Endothelial cell of umbilical vein (primary cell): ENCODE measurements around the gene RASGEF1C.

ENCODE experiments used
- CTCF ChIP-seq, 2 donors: IDR thresholded peaks; 1 replicate in 1 of 2; 2 replicates in 1 of 2; pipeline ENCODE4 v1.5.1; 2011; ENCODE audit warnings: low read length in 2 of 2, mild to moderate bottlenecking in 2 of 2, moderate library complexity in 2 of 2, control low read depth in 1 of 2, inconsistent platforms in 1 of 2, low read depth in 1 of 2; ENCODE audit not compliant: insufficient read depth in 1 of 2; ENCODE audit errors: extremely low read depth in 1 of 2
- EZH2 ChIP-seq: IDR thresholded peaks from 2 replicates; pipeline ENCODE4 v1.6.1; 2012; ENCODE audit warnings: borderline replicate concordance, low read depth, mild to moderate bottlenecking, moderate library complexity, low read length, inconsistent platforms; ENCODE audit not compliant: severe bottlenecking
- FOS ChIP-seq: IDR thresholded peaks from 2 replicates; pipeline ENCODE4 v1.6.1; 2011; ENCODE audit warnings: mild to moderate bottlenecking, low read length, moderate library complexity, borderline replicate concordance; ENCODE audit not compliant: insufficient read depth
- GATA2 ChIP-seq: IDR thresholded peaks from 2 replicates; pipeline ENCODE4 v1.7.0; 2011; ENCODE audit warnings: low read depth, mild to moderate bottlenecking, moderate library complexity, mixed read lengths, low read length; ENCODE audit not compliant: insufficient read length, insufficient read depth
- JUN ChIP-seq: IDR thresholded peaks from 2 replicates; pipeline ENCODE4 v1.6.1; 2011; ENCODE audit warnings: borderline replicate concordance, low read depth; ENCODE audit not compliant: insufficient read length, insufficient read depth
- MAX ChIP-seq: IDR thresholded peaks from 2 replicates; pipeline ENCODE4 v1.6.1; 2011; ENCODE audit not compliant: insufficient read depth, insufficient read length
- MYC ChIP-seq: IDR thresholded peaks from one replicate; pipeline ENCODE4 v1.6.1; 2011; ENCODE audit warnings: mild to moderate bottlenecking, low read depth, low read length
- POLR2A ChIP-seq: IDR thresholded peaks from 2 replicates; pipeline ENCODE4 v1.6.1; 2012; ENCODE audit warnings: low read depth, mild to moderate bottlenecking, control low read depth, low read length
- POLR2AphosphoS5 ChIP-seq: IDR thresholded peaks from 2 replicates; pipeline ENCODE4 v1.6.1; 2012; ENCODE audit warnings: low read depth, mild to moderate bottlenecking, control low read depth, low read length, moderate library complexity; ENCODE audit not compliant: insufficient read depth

GRCh38 chr5:180093651-180094382, 115.2 kb downstream of the RASGEF1C start:
- no peak for TF ChIP-seq CTCF (IDR thresholded peaks at IDR 0.05; ENCODE audit: extremely low read depth in 1 of 2, insufficient read depth in 1 of 2, low read depth in 1 of 2, low read length in 2 of 2)
- no peak for TF ChIP-seq POLR2AphosphoS5
- no peak for TF ChIP-seq GATA2
- no peak for TF ChIP-seq EZH2
- no peak for TF ChIP-seq POLR2A
- no peak for TF ChIP-seq MAX
- no peak for TF ChIP-seq MYC
- TF ChIP-seq FOS = no peak
- no peak for TF ChIP-seq JUN
